ENCODE results near the gene BCAS3.
A peak's percentile ranks its signal among the peaks of the same experiment; 100 is the strongest.
"Not testable (repeated sequence)": the region's sequence is repeated elsewhere in the genome, so short reads cannot be mapped to it uniquely, and the experiment has no call there.

The BCAS3 gene

GRCh38 chr17:61338000-61338798 is 660.5 kb downstream of the BCAS3 start:
- peak in 1 of 2 experiments; percentile 37 for DNase-seq (ENCODE audit: low read depth in 2 of 2)

GRCh38 chr17:61338874-61339478 is 661.3 kb downstream of the BCAS3 start:
- DNase-seq (ENCODE audit: low read depth in 2 of 2) = no peak

- no peak for DNase-seq (ENCODE audit: low read depth in 2 of 2)
Observed at GRCh38 chr17:61340431-61341209, 663.0 kb downstream of the BCAS3 start.

DNA sequence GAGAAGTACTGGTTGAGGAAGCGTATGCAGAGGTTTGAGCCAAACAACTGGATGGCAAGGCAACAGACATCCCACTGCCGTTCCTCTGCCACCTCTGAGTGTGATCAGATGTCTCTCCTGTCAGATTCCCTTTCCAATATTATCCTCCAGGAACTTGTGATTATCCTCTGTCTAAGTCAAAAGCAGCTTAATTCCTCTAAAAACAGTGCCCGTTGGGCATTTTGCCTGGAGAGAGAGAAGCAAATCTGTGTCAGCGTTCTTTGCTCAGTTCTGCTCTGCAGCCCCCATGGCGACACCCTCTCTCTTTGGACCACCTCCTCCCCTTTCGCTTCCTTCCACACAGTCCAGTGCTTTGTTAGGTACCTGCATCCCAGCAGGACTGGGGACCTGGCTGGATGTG is 665.9 kb downstream of the BCAS3 start:
- no peak for DNase-seq (ENCODE audit: low read depth in 2 of 2)

GRCh38 chr17:61345061-61345460 is 667.4 kb downstream of the BCAS3 start:
- DNase-seq (ENCODE audit: low read depth in 2 of 2) = no peak

- no peak for DNase-seq (ENCODE audit: low read depth in 2 of 2)
Observed at GRCh38 chr17:61345825-61346666, 668.4 kb downstream of the BCAS3 start.

DNA sequence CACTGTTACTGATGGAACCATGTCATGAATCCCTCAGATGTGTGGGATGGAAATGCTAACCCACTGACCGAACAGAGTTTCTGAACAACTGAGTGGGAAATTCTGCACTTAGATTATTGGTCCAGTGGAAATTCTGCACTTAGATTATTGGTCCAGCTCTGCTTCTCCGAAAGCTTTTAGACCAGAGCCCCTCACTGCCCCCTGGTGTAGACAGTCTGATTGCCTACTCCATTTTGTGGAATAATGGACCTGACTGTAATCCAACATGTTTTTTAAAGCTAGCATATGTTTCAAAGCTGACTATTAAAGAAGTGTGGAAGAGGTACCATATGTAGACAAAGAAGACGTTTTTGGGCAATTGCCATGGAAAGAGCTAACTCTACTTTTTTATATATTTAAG is 671.7 kb downstream of the BCAS3 start:
- DNase-seq (ENCODE audit: low read depth in 2 of 2) = no peak

DNA sequence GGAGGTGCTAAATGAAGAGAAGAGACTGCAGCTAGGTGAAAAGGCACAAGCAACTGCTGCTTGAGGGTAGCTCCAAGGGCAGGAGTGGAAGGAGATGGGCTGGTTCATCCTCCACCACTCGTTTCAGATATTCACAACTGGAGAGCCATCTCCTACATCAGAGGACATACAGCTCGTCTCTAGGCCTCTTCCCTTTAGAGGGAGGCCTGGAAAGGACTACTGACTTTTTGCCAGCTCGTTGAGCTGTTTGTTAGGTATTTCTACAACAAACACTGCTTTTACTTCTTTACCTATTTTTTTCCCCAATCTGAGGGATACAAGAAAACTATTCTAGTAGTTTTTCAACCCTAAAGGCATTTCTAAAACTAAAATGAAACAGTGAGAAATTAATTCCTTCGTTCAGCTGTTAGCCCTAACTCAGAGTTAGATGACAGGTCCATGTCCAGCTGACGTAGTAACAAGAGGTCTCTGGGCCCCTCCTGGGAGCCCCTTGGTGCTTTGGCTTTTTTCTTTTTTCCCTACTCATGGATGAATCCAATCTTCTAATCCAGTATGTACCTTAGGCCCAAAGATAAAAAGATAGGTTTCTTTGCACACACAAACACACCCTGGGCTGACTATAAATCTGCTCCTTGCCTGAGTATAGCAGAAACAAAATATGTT is 674.2 kb downstream of the BCAS3 start:
- DNase-seq (ENCODE audit: low read depth in 2 of 2) = no peak

DNA sequence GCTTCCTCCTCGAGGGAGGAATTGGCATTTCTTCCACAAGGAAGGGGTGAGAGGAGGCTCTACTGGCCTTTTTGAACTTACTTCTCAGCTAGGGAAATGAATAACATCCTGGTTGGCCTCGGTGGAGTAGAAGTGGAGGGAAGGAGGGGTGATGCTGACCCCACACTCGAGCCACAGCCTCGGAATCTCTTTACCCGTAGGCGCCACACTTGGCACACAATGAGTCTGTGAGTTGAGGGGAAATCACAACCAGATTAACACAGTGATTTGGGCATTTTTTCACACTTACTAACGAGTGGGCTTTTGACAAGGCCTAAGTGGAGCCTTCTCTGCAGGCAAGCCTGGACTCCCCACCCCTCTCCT is 674.7 kb downstream of the BCAS3 start:
- no peak for DNase-seq (ENCODE audit: low read depth in 2 of 2)

- no peak for DNase-seq (ENCODE audit: low read depth in 2 of 2)
Observed at GRCh38 chr17:61352781-61353491, 675.3 kb downstream of the BCAS3 start.

DNA sequence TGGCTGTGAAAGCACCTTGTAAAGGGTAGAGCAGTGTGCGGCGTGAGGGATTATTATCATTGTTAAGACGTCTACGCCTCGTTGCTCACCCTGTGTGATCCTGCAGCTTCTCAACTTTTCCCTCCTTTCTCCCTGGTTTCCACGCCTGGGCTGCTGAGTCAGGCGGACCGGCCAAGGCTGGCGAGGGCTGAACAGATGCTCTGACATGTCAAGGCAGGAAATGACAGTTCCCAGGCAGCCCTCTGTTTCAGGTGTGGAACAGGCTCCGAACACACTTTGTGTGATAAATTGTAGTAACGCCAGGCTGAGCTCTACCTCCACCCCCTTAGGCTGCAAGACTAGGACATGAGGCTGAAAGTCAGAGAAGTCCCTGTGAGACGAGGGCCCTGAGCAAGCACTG is 676.0 kb downstream of the BCAS3 start:
- no peak for DNase-seq (ENCODE audit: low read depth in 2 of 2)

DNA sequence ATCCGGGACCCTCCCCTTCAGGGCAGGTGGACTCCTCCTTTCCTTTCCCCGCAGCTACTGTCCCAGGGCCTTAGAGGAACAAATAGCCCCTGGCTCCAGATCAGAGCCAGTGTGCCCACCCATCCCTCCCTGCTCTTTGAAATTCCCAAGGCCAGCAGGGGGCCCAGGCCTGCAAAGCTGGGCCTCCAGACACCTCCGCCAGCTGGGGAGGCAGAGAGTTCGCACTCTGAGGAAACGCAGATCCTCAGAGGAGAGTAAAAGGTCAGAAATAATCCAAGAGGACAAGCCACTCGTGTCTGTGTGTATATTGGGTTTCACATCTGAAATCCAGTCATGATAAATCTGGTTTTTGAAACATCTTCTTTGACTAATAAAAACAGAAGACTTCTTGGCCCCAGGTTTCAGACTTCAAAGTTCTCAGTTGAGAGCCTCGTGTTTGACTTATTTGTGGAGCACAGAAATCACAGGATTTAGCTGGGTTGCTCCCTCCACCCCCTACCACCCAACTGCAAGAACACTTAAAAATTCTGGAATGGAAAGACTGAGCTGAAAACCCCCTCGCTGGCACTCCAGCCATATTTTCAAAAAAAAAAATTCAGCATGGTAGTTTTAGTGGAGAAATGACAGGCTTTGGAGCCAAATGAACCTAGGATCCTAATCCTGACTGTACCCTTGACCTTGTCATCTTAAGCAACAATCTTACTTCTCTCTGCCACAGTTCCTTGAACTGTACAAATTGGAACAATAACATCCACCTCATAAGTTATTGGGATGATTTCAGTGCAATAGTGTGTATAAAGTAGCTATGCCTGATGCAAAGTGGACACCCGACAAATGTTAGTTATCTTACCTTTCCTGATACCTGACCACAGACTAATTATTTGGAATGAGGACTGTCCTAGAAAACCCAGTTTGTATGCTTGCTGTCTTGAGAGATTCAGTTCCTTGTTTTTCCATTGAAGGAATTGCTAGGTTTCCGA is 677.5 kb downstream of the BCAS3 start:
- no peak for DNase-seq (ENCODE audit: low read depth in 2 of 2)

GRCh38 chr17:61357061-61357460 is 679.4 kb downstream of the BCAS3 start:
- DNase-seq (ENCODE audit: low read depth in 2 of 2) = not testable (repeated sequence)

DNA sequence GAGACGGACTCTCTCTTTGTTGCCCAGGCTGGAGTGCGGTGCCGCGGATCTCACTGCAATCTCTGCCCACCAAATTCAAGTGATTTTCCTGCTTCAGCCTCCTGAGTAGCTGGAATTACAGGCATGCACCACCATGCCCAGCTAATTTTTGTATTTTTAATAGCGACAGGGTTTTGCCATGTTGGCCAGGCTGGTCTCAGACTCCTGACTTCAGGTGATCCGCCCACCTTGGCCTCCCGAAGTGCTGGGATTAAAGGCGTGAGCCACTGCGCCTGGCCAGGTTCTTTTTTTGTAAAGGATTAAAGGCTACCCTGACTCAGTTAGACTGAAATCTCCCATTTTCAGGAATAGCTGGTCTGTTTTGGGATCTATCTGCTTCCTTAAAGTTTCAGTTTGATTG is 681.9 kb downstream of the BCAS3 start:
- DNase-seq (ENCODE audit: low read depth in 2 of 2) = not testable (repeated sequence)

- DNase-seq (ENCODE audit: low read depth in 2 of 2) = no peak
Observed at GRCh38 chr17:61360318-61360943, 682.8 kb downstream of the BCAS3 start.

DNA sequence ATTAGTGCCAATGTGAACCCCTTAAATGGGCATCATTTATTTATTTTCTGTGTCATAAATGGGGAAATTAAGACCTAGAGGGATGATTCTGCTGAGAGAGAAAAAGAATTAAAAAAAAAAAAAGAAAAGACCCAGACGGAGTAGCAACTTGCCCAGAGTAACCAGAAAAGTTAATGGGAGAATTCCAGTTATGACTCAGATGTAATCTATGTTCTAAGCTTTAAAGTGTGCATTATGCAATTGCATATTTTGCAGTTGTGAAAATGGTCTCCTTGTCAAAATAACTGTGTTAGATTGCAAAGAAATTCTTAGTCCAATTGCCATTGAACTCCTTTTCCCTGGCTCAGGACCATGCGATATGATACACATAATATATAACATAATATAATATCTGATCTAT is 683.4 kb downstream of the BCAS3 start:
- DNase-seq (ENCODE audit: low read depth in 2 of 2) = peak; percentile 72 to 75

- no peak for DNase-seq (ENCODE audit: low read depth in 2 of 2)
Observed at GRCh38 chr17:61362396-61362795, 684.7 kb downstream of the BCAS3 start.

DNA sequence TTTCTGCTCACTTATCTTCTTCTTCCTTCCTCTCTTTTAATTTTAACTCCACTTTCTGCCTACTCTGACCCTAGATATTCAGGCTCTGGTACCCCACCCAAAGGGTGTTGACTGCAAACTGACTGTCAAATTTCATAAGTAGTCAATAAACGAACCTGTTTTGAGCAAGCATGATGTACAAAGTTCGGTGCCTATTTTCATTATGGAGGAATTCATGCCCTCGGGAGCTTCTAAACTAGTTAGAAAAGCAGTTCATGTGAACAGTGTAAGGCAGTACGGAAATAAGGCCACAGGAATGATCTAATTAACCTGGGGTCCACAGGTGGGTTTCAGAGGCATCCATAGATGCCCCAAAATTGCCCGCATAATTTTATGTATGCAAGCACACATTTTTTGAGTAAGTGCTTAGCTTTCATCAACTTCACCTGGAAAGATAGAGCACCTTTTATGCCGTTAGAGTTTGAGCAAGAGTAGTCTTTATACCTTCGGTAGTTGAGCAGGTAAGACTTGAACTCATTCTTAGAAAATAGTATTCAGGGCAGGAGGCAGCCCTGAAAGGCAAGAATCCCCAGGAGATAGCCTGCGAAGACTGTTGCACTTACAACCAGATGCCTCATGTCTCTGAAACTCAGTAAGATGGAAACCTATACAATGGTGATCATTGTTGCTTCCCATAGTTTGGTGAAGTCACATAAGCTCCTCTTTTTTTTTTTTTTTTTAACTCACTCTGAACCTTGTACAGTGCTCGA is 685.4 kb downstream of the BCAS3 start:
- no peak for DNase-seq (ENCODE audit: low read depth in 2 of 2)
